Measurements from ENCODE around the gene TOMT.
"Not testable (repeated sequence)": the region's sequence is repeated elsewhere in the genome, so short reads cannot be mapped to it uniquely, and the experiment has no call there.

Gene TOMT

GRCh38 chr11:72123117-72123653 lies 17.5 kb downstream of the TOMT start:
- DNase-seq (ENCODE audit: low read depth in 4 of 4, low spot score in 1 of 4), result no peak

GRCh38 chr11:72124046-72124445 lies 18.3 kb downstream of the TOMT start:
- DNase-seq (ENCODE audit: low read depth in 4 of 4, low spot score in 1 of 4), result no peak

DNA sequence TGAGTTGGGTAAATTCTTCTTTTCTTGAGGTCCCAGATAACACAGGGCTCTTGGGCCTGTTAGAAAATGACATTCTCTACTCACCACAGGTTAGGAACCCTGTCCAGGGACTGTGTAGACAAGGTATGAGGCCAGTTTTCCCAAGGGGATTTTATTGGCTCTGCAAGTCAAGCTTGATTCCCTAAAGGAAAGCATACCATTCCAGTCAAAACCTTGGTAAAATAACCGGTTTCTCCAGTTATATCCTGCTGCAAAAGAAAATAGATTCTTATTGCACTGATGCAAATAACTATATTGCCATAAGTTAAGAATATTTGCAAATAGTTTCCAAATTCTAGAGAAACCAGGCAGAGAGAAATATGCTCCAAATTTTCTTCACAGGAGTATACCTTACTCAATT lies 20.2 kb downstream of the TOMT start:
- DNase-seq (ENCODE audit: low read depth in 4 of 4, low spot score in 1 of 4), result no peak

GRCh38 chr11:72127923-72128322 lies 22.2 kb downstream of the TOMT start:
- DNase-seq (ENCODE audit: low read depth in 4 of 4, low spot score in 1 of 4), result no peak

- DNase-seq (ENCODE audit: low read depth in 4 of 4, low spot score in 1 of 4), result no peak
These were observed 23.7 kb downstream of the TOMT start for GRCh38 chr11:72129381-72129780.

DNA sequence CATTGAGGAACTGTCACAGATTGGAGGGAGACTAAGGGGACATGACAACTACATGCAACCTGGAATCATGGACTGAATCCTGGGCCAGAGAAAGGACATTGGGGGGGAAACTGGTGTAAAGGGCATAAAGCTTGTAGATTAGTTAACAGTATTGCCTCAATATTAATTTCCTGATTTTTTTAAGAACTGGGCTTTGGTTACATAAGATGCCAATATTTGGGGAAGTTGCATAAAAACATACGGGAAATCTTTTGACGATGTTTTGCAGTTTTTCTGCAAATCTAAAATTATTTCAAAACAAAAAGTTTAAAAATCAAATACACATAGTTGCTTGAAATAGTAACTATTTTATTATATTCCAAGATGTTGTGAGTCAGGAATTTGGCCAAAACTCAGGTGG lies 26.9 kb downstream of the TOMT start:
- no peak for DNase-seq (ENCODE audit: low read depth in 4 of 4, low spot score in 1 of 4)

GRCh38 chr11:72135473-72135872 lies 29.7 kb downstream of the TOMT start, which contains the start of gene FOLR3:
TSS of gene FOLR3 (plus strand) at chr11:72135725. CDS start at chr11:72135953, 228 bp downstream.
- not testable (repeated sequence) for DNase-seq (ENCODE audit: low read depth in 4 of 4, low spot score in 1 of 4)

DNA sequence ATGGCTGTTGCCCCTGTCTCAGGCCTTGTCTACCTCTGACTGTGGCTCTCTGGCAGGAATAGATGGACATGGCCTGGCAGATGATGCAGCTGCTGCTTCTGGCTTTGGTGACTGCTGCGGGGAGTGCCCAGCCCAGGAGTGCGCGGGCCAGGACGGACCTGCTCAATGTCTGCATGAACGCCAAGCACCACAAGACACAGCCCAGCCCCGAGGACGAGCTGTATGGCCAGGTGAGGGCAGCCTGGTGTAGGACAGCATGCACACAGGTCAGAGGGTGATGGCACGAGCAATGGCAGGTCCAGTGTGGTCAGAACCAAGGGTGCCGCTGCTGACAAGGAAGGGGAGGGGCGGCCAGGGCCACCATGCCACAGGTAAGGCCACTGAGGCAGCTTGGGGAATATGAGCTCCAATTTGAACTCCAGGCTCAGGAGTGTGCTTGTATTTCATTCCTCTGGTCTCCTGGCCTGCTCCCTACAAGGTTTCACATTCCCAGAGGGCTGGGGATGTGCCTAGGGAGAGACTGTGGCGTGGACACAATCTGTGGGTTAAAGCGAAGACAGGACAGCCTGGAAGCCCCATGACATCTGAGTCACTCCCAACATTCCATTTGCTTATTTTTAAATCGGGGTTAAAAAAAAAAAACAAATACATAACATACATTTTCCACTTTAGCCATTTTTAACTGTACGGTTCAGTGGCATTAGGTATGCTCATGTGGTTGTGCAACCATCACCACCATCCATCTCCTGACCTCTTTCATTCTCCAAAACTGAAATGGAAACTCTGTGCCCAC lies 30.4 kb downstream of the TOMT start:
- no peak for DNase-seq (ENCODE audit: low read depth in 4 of 4, low spot score in 1 of 4)

- no peak for DNase-seq (ENCODE audit: low read depth in 4 of 4, low spot score in 1 of 4)
These were observed 31.0 kb downstream of the TOMT start for GRCh38 chr11:72136684-72137262.

DNA sequence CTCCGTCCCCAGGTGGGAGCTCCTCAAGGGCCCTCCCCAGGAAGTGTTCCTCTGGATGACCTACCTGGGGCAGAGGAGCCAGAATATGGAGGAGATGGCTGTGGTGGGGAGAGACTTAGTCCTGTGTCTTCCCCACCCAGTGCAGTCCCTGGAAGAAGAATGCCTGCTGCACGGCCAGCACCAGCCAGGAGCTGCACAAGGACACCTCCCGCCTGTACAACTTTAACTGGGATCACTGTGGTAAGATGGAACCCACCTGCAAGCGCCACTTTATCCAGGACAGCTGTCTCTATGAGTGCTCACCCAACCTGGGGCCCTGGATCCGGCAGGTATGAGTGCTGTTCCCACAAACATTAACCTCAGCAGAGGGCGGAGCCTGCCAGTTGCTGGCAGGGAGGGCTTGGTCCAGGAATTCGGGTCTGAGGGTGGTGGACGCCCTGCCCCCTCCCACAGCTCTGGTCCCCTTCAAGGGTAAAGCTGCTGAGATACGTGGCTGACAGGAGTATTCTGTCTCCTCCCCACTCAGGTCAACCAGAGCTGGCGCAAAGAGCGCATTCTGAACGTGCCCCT lies 33.2 kb downstream of the TOMT start:
- no peak for DNase-seq (ENCODE audit: low read depth in 4 of 4, low spot score in 1 of 4)

DNA sequence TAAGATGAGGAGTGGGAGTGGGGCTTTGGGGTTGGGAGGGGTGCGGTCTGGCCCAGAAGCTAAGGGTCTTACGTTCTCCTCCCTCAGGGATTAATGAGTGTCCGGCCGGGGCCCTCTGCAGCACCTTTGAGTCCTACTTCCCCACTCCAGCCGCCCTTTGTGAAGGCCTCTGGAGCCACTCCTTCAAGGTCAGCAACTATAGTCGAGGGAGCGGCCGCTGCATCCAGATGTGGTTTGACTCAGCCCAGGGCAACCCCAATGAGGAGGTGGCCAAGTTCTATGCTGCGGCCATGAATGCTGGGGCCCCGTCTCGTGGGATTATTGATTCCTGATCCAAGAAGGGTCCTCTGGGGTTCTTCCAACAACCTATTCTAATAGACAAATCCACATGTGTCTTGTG lies 33.8 kb downstream of the TOMT start:
- no peak for DNase-seq (ENCODE audit: low read depth in 4 of 4, low spot score in 1 of 4)

DNA sequence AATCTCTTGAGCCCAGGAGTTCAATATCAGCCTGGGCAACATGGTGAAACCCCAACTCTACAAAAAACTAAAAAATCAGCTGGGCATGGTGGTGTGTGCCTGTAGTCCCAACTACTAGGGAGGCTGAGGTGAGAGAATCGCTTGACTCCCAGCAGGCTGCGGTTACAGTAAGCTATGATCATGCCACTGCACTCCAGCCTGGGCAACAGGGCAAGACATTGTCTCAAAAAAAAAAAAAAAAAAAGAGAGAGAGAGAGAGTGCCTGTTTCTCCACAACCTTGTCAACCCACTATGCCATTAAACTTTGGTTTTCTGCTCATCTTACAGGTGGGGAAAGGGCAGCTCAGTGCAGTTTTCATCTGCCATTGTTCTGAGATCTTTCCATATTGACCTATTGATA lies 34.9 kb downstream of the TOMT start:
- DNase-seq (ENCODE audit: low read depth in 4 of 4, low spot score in 1 of 4), result no peak

- DNase-seq (ENCODE audit: low read depth in 4 of 4, low spot score in 1 of 4), result no peak
These were observed 35.3 kb downstream of the TOMT start for GRCh38 chr11:72141066-72141465.

DNA sequence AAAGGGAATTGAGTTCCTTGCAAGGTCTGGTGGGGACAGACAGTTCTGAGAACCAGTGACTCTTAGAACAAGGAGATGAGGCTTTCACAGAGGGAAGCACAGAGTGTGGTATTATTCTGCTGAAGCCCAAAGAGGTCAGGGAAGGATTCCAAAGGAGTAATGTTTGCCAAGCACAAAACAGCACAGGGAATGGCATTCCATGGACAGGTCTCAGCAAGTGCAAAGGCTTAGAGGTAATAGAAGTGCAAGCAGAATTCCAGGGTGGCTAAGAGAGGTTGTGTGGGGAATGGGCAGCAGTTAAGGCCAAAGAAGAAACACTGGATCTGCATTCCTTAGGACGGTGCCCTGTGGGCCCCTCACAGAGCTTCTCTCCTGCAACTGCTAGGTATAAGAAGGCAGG lies 36.4 kb downstream of the TOMT start:
- DNase-seq (ENCODE audit: low read depth in 4 of 4, low spot score in 1 of 4), result not testable (repeated sequence)

GRCh38 chr11:72142543-72142942 lies 36.8 kb downstream of the TOMT start:
- DNase-seq (ENCODE audit: low read depth in 4 of 4, low spot score in 1 of 4), result not testable (repeated sequence)

- DNase-seq (ENCODE audit: low read depth in 4 of 4, low spot score in 1 of 4), result no peak
These were observed 39.3 kb downstream of the TOMT start for GRCh38 chr11:72144807-72145565.

DNA sequence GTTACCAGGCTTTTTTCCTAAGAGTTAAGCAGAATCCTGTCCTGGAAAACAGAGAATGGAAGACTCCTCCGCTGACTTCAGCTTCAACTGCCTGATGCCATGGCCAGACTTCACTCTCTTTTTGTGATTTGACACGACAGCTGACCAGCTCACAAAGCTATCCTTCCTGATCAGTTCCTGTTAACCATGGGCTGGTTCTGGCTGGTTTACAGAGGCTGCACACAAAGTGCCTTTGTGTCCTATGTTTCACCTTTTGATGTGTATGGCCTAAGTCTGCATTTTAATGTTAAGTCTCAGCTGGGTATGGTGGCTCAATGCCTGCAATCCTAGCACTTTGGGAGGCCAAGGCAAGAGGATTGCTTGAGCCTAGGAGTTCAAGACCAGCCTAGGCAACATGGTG lies 40.9 kb downstream of the TOMT start:
- DNase-seq (ENCODE audit: low read depth in 4 of 4, low spot score in 1 of 4), result no peak

DNA sequence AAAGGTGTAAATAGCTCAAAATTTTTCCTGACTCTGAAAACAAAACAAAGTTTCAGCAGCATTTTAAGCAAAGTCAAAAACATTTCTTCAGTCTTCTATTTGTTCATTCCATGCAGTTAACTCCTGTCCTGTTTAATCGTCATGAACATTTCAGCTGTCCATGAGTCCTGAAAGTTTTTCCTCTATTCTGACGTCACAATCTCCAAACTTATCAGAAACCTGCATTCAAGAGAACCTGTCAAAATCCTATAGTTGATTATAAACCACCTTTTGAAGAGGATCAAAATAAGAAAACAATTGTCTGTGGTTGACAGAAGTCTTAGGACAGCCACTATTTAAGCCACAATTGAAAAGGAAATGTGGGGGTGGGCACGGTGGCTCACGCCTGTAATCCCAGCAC lies 45.2 kb downstream of the TOMT start:
- no peak for DNase-seq (ENCODE audit: low read depth in 4 of 4, low spot score in 1 of 4)

DNA sequence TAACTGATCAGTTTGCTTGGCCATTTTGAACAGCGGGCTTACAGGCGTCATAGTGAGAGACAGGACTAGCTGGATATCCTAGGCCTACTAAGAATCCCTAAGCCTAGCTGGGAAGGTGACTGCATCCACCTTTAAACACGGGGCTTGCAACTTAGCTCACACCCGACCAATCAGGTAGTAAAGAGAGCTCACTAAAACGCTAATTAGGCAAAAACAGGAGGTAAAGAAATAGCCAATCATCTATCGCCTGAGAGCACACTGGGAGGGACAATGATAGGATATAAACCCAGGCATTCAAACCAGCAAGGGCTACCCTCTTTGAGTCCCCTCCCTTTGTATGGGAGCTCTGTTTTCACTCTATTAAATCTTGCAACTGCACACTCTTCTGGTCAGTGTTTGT lies 48.1 kb downstream of the TOMT start:
- not testable (repeated sequence) for DNase-seq (ENCODE audit: low read depth in 4 of 4, low spot score in 1 of 4)

- no peak for DNase-seq (ENCODE audit: low read depth in 4 of 4, low spot score in 1 of 4)
These were observed 49.1 kb downstream of the TOMT start for GRCh38 chr11:72154816-72155215.

DNA sequence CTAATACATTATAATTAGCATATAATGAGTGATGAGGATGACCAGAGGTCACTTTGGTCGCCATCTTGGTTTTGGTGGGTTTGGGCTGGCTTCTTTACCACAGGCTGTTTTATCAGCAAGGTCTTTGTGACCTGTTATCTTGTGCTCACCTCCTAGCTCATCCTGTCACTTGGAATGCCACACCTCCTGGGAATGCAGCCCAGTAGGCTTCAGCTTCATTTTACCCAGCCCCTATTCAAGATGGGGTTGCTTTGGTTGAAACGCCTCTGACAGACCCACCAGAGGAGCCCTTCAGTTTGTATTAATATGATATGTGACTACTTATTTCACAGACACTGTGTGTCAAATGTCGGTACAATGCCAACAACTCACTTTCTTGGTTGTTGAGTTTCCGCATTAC lies 50.0 kb downstream of the TOMT start:
- DNase-seq (ENCODE audit: low read depth in 4 of 4, low spot score in 1 of 4), result no peak
